Vagina (tissue), 2 donors: ENCODE measurements around the gene NT5C1B. TPM values are rescaled to one million over a fixed set of nuclear protein-coding genes. Genes with fewer than 3 reads are reported as not detected.
"Not testable (repeated sequence)": the region's sequence is repeated elsewhere in the genome, so short reads cannot be mapped to it uniquely, and the experiment has no call there.

Source experiments
- DNase-seq, 2 donors: peaks; one replicate each; pipeline ENCODE4 v3.0.0-alpha.2; 2017; ENCODE audit errors: extremely low spot score in 2 of 2
- H3K27ac ChIP-seq: fragments of 200-600 bp; sonication (generic); one replicate; pipeline ENCODE4 v1.5.1; 2019
- H3K27me3 ChIP-seq: fragments of 200-600 bp; sonication (generic); one replicate; pipeline ENCODE4 v1.5.1; 2019
- H3K36me3 ChIP-seq, 2 donors: fragments of 200-600 bp; sonication (generic); one replicate each; pipeline ENCODE4 v1.5.1; 2017 to 2019
- H3K4me1 ChIP-seq: fragments of 200-600 bp; sonication (generic); one replicate; pipeline ENCODE4 v1.5.1; 2019
- H3K4me3 ChIP-seq, 2 donors: fragments of 200-600 bp; sonication (generic); 1 replicate in 1 of 2; 2 replicates in 1 of 2; pipeline ENCODE4 v1.5.1; 2016 to 2019
- H3K9me3 ChIP-seq: fragments of 200-600 bp; sonication (generic); one replicate; pipeline ENCODE4 v1.5.1; 2019
- POLR2A ChIP-seq, 2 donors: fragments of 450-650 bp; IDR thresholded peaks; one replicate each; pipeline ENCODE4 v1.6.1; 2017; ENCODE audit warnings: antibody characterized with exemption in 2 of 2, mild to moderate bottlenecking in 2 of 2, moderate library complexity in 2 of 2
- POLR2AphosphoS5 ChIP-seq, 2 donors: sonication (generic); formaldehyde crosslinking; IDR thresholded peaks; one replicate each; pipeline ENCODE4 v1.9.0; 2017; ENCODE audit warnings: antibody characterized with exemption in 2 of 2, mild to moderate bottlenecking in 2 of 2, low read depth in 1 of 2; ENCODE audit not compliant: insufficient read depth in 1 of 2
- intact Hi-C: fragments of 100-400 bp; cut with DNase I; formaldehyde crosslinking; loops from one replicate; pipeline ENCODE4 v1.15.1; 2023
- total RNA-seq: library from RNA; depleted of rRNA; stranded (reverse); fragments of >200 nt; gene quantifications from one replicate; pipeline ENCODE4 v1.2.3, GENCODE V29; 2016
- TF ChIP-seq, protein P1 (sequence below), 3 experiments: fragments of 450-650 bp in 2 of 3; fragments of 200-600 bp in 1 of 3; sonication (generic) in 1 of 3; IDR thresholded peaks; one replicate each; pipeline ENCODE4 v1.5.1; 2017 to 2019; ENCODE audit warnings: antibody characterized with exemption in 3 of 3, mild to moderate bottlenecking in 2 of 3, moderate library complexity in 2 of 3

Gene NT5C1B
- not detected for total RNA-seq

- Histone ChIP-seq H3K4me3 (no peak within 1 kb of the TSS), H3K4me1 (no peaks in the 10 kb centered on the region), H3K9me3 (no peaks in the 10 kb centered on the region), H3K27me3 (no peaks in the 10 kb centered on the region), H3K36me3 (no peaks in the 10 kb centered on the region), H3K27ac (no peak within 1 kb of the TSS)
- intact Hi-C loops: no loop called here
- TF ChIP-seq POLR2AphosphoS5 (IDR thresholded peaks at IDR 0.05; ENCODE audit: insufficient read depth in 1 of 2, low read depth in 1 of 2): no peak
- TF ChIP-seq, protein P1, sequence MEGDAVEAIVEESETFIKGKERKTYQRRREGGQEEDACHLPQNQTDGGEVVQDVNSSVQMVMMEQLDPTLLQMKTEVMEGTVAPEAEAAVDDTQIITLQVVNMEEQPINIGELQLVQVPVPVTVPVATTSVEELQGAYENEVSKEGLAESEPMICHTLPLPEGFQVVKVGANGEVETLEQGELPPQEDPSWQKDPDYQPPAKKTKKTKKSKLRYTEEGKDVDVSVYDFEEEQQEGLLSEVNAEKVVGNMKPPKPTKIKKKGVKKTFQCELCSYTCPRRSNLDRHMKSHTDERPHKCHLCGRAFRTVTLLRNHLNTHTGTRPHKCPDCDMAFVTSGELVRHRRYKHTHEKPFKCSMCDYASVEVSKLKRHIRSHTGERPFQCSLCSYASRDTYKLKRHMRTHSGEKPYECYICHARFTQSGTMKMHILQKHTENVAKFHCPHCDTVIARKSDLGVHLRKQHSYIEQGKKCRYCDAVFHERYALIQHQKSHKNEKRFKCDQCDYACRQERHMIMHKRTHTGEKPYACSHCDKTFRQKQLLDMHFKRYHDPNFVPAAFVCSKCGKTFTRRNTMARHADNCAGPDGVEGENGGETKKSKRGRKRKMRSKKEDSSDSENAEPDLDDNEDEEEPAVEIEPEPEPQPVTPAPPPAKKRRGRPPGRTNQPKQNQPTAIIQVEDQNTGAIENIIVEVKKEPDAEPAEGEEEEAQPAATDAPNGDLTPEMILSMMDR (IDR thresholded peaks at IDR 0.05): no peak
- no peak for DNase-seq
Observed at GRCh38 chr2:18589354-18589753, at the start of gene NT5C1B. NT5C1B (minus strand) TSS chr2:18589569; CDS start chr2:18589468, 101 bp downstream.

DNA sequence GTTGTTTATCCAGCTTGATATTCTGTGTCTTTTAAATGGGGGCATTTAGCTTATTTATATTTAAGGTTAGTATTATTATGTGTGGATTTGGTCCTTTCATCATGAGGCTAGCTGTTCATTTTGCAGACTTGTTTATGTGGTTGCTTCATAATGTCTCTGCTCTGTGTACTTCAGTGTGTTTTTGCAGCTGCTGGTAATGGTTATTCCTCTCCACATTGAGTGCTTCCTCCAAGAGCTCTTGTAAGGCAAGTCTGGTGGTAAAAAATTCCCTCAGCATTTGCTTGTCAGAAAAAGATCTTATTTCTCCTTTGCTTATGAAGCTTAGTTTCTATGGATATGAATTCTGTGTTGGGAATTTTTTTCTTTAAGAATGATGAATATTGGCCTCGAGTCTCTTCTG is 47.8 kb upstream of the NT5C1B start:
- no peaks in the 10 kb centered on the region for H3K9me3 ChIP-seq
- DNase-seq: no peak
- intact Hi-C loops: no loop called here
- H3K4me1 ChIP-seq: no peaks in the 10 kb centered on the region
- no peaks in the 10 kb centered on the region for H3K27me3 ChIP-seq
- no peak overlapping the region for H3K27ac ChIP-seq
- H3K4me3 ChIP-seq: no peak overlapping the region
- TF ChIP-seq, protein P1 (IDR thresholded peaks at IDR 0.05): no peak
- TF ChIP-seq POLR2AphosphoS5 (IDR thresholded peaks at IDR 0.05; ENCODE audit: insufficient read depth in 1 of 2, low read depth in 1 of 2) (no peak), POLR2A (IDR thresholded peaks at IDR 0.05) (no peak)
- H3K36me3 ChIP-seq: no peaks in the 10 kb centered on the region

DNA sequence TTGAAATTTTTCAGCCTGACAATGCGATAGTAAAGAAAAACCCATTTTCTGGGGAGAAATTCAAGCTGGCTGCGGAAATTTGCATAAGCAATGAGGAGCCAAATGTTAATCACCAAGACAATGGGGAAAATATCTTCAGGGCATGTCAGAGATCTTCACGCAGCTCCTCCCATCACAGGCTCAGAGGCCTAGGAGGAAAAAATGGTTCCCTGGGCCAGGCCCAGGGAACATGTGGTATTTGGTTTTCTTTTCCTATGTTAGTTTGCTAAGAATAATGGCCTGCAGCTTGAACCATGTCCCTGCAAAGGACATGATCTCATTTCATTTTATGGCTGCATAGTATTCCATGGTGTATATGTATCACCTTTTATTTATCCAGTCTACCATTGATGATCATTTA is 43.3 kb upstream of the NT5C1B start:
- H3K36me3 ChIP-seq, H3K4me3 ChIP-seq, H3K4me1 ChIP-seq, intact Hi-C loops, H3K27ac ChIP-seq, H3K9me3 ChIP-seq, H3K27me3 ChIP-seq, DNase-seq: not testable (repeated sequence)

GRCh38 chr2:18630941-18631340 is 41.6 kb upstream of the NT5C1B start:
- H3K27ac ChIP-seq: no peak overlapping the region
- no peak overlapping the region for H3K4me3 ChIP-seq
- no peaks in the 10 kb centered on the region for H3K36me3 ChIP-seq
- no peak for DNase-seq
- no peaks in the 10 kb centered on the region for H3K27me3 ChIP-seq
- no peaks in the 10 kb centered on the region for H3K4me1 ChIP-seq
- no peak for TF ChIP-seq POLR2AphosphoS5 (IDR thresholded peaks at IDR 0.05; ENCODE audit: insufficient read depth in 1 of 2, low read depth in 1 of 2)
- TF ChIP-seq, protein P1 (IDR thresholded peaks at IDR 0.05): no peak
- no peak for TF ChIP-seq POLR2A (IDR thresholded peaks at IDR 0.05)
- intact Hi-C loops: no loop called here
- H3K9me3 ChIP-seq: no peaks in the 10 kb centered on the region

DNA sequence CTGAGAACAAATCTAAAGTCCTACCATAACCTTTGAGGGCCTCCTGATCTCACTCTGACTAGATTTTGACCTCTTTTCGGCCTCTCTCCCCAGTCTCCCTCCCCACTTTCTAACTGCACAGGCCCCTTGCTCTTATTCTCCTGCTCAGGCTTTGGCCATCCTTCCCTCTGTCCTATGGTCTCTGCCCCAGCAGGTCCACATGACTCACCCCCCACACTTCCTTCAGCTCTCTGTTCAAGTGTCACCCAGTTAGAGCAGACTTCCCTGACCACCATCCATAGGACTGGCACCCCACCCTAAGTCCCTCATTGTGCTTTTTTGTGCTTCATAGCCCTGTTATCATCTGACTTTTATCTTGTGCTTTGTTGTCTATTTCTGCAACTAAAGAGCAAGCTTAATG is 41.2 kb upstream of the NT5C1B start:
- H3K27me3 ChIP-seq: no peaks in the 10 kb centered on the region
- H3K9me3 ChIP-seq: no peaks in the 10 kb centered on the region
- H3K36me3 ChIP-seq: no peaks in the 10 kb centered on the region
- no peak for DNase-seq
- no peak overlapping the region for H3K4me3 ChIP-seq
- TF ChIP-seq, protein P1 (IDR thresholded peaks at IDR 0.05): no peak
- TF ChIP-seq POLR2A (IDR thresholded peaks at IDR 0.05) (no peak), POLR2AphosphoS5 (IDR thresholded peaks at IDR 0.05; ENCODE audit: insufficient read depth in 1 of 2, low read depth in 1 of 2) (no peak)
- H3K27ac ChIP-seq: no peak overlapping the region
- H3K4me1 ChIP-seq: no peaks in the 10 kb centered on the region
- intact Hi-C loops: no loop called here

- intact Hi-C loops: no loop called here
- no peak overlapping the region for H3K4me3 ChIP-seq
- no peak overlapping the region for H3K27ac ChIP-seq
- H3K4me1 ChIP-seq: no peaks in the 10 kb centered on the region
- no peaks in the 10 kb centered on the region for H3K27me3 ChIP-seq
- TF ChIP-seq, protein P1 (IDR thresholded peaks at IDR 0.05): no peak
- no peak for TF ChIP-seq POLR2A (IDR thresholded peaks at IDR 0.05)
- no peak for TF ChIP-seq POLR2AphosphoS5 (IDR thresholded peaks at IDR 0.05; ENCODE audit: insufficient read depth in 1 of 2, low read depth in 1 of 2)
- H3K36me3 ChIP-seq: no peaks in the 10 kb centered on the region
- DNase-seq: no peak
- no peaks in the 10 kb centered on the region for H3K9me3 ChIP-seq
Observed at GRCh38 chr2:18630101-18630500, 40.7 kb upstream of the NT5C1B start.
